HL-60 (cell line): ENCODE measurements around the gene SMLR1.

Experiments
- DNase-seq, 2 experiments: peaks; one replicate each; pipeline ENCODE4 v3.0.0-alpha.2; 2010 to 2020; ENCODE audit warnings: low read depth in 1 of 2, low spot score in 1 of 2
- H3K27ac ChIP-seq: fragments of 250-450 bp; sonication (Bioruptor Pico); replicated peaks from 2 replicates; pipeline ENCODE4 v1.5.1; 2020; ENCODE audit warnings: mild to moderate bottlenecking, moderate library complexity
- H3K27me3 ChIP-seq: fragments of 250-450 bp; sonication (Bioruptor Pico); 2 replicates; pipeline ENCODE4 v1.5.1; 2021; ENCODE audit warnings: mild to moderate bottlenecking, moderate library complexity; ENCODE audit not compliant: insufficient read depth, poor library complexity, severe bottlenecking
- H3K4me3 ChIP-seq: replicated peaks from 2 replicates; pipeline ENCODE4 v1.5.1; 2011; ENCODE audit warnings: mild to moderate bottlenecking, control low read depth, low read length; ENCODE audit not compliant: insufficient read depth
- CTCF ChIP-seq: IDR thresholded peaks from one replicate; pipeline ENCODE4 v1.5.1; 2011; ENCODE audit warnings: low read length, control low read depth, inconsistent platforms; ENCODE audit not compliant: insufficient read depth
- GABPA ChIP-seq: IDR thresholded peaks from 2 replicates; pipeline ENCODE4 v1.6.1; 2012; ENCODE audit warnings: low read depth
- POLR2AphosphoS5 ChIP-seq: IDR thresholded peaks from 2 replicates; pipeline ENCODE4 v1.6.1; 2012; ENCODE audit warnings: low read depth
- REST ChIP-seq: IDR thresholded peaks from 2 replicates; pipeline ENCODE4 v1.6.1; 2012; ENCODE audit warnings: low read depth; ENCODE audit not compliant: insufficient replicate concordance
- SPI1 ChIP-seq: IDR thresholded peaks from 2 replicates; pipeline ENCODE4 v1.6.1; 2012; ENCODE audit warnings: low read depth, mild to moderate bottlenecking, borderline replicate concordance

SMLR1 gene

GRCh38 chr6:130810307-130811030 lies 16.7 kb upstream of the SMLR1 start:
- no peak for DNase-seq
- TF ChIP-seq POLR2AphosphoS5 (no peak), SPI1 (no peak), CTCF (no peak), REST (no peak), GABPA (no peak)

GRCh38 chr6:130811932-130812331 lies 15.3 kb upstream of the SMLR1 start:
- TF ChIP-seq CTCF (no peak), SPI1 (no peak), GABPA (no peak), POLR2AphosphoS5 (no peak), REST (no peak)
- Histone ChIP-seq H3K27ac (no peak overlapping the region), H3K4me3 (no peak overlapping the region), H3K27me3 (no peaks in the 10 kb centered on the region)
- no peak for DNase-seq

More at GRCh38 chr6:130810307-130811030, 16.7 kb upstream of the SMLR1 start:
- Histone ChIP-seq H3K27me3 (no peaks in the 10 kb centered on the region), H3K4me3 (no peak overlapping the region), H3K27ac (no peak overlapping the region)

GRCh38 chr6:130814506-130814905 lies 12.7 kb upstream of the SMLR1 start:
- Histone ChIP-seq H3K4me3 (no peak overlapping the region), H3K27ac (no peak overlapping the region), H3K27me3 (no peaks in the 10 kb centered on the region)
- no peak for TF ChIP-seq POLR2AphosphoS5
- TF ChIP-seq GABPA = no peak
- TF ChIP-seq REST = no peak
- no peak for TF ChIP-seq CTCF
- no peak for TF ChIP-seq SPI1
- DNase-seq = no peak
